SU-DHL-6 (cell line): ENCODE results near the gene WASF1.

Experiments
- EZH2phosphoT487 ChIP-seq: fragments of 200-600 bp; sonication (generic), shearing (Covaris generic); conservative IDR thresholded peaks from 2 replicates; pipeline ENCODE4 v1.6.1; 2018; ENCODE audit warnings: mild to moderate bottlenecking, antibody characterized with exemption, low read length, moderate library complexity, mixed read lengths
- TF ChIP-seq, protein P1 (sequence below): fragments of 200-600 bp; sonication (generic); IDR thresholded peaks from one replicate; pipeline ENCODE4 v1.5.1; 2017; ENCODE audit warnings: antibody characterized with exemption, mild to moderate bottlenecking, low read length, moderate library complexity; ENCODE audit not compliant: insufficient read depth, poor library complexity, severe bottlenecking

DNA sequence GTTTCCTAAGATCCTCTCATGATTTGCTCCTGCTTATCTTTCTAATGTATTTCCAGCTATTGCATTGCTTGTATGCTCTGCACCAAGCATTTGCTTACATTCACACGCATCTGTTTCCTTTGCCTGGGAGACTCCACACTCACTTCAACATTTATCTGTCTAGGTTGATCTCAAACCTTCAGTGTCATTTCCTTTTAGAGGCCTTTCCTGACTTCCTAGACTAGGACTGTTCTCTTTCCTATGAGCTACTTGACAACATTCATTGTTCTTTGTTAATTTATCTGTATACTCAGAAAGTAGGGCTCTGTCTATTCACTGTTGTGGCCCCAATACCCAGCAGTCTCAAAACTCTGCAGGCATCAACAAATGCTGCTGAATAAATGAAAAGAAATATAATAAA is 84.4 kb downstream of the WASF1 start:
- TF ChIP-seq, protein P1, sequence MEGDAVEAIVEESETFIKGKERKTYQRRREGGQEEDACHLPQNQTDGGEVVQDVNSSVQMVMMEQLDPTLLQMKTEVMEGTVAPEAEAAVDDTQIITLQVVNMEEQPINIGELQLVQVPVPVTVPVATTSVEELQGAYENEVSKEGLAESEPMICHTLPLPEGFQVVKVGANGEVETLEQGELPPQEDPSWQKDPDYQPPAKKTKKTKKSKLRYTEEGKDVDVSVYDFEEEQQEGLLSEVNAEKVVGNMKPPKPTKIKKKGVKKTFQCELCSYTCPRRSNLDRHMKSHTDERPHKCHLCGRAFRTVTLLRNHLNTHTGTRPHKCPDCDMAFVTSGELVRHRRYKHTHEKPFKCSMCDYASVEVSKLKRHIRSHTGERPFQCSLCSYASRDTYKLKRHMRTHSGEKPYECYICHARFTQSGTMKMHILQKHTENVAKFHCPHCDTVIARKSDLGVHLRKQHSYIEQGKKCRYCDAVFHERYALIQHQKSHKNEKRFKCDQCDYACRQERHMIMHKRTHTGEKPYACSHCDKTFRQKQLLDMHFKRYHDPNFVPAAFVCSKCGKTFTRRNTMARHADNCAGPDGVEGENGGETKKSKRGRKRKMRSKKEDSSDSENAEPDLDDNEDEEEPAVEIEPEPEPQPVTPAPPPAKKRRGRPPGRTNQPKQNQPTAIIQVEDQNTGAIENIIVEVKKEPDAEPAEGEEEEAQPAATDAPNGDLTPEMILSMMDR: no peak
- no peak for TF ChIP-seq EZH2phosphoT487
